ENCODE results near the gene RMDN3.

RMDN3 gene

DNA sequence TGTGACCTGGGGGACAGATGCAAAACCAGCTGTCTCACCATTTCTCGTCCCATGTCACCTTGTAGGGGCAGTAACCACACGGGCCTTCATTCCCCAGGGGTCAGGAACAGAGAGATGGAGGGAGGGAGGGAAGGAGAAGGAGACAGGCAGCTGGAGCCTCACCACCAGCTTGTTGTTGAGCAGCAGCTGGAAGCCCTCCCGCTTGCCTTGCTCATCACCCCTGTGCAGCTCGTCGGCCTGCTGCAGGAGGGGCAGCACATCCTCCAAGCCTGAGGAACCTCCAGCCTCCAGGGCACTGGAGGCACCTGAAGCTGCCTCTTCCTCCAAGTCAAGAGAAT lies 10.3 kb downstream of the RMDN3 start:
- TF ChIP-seq, protein P1, sequence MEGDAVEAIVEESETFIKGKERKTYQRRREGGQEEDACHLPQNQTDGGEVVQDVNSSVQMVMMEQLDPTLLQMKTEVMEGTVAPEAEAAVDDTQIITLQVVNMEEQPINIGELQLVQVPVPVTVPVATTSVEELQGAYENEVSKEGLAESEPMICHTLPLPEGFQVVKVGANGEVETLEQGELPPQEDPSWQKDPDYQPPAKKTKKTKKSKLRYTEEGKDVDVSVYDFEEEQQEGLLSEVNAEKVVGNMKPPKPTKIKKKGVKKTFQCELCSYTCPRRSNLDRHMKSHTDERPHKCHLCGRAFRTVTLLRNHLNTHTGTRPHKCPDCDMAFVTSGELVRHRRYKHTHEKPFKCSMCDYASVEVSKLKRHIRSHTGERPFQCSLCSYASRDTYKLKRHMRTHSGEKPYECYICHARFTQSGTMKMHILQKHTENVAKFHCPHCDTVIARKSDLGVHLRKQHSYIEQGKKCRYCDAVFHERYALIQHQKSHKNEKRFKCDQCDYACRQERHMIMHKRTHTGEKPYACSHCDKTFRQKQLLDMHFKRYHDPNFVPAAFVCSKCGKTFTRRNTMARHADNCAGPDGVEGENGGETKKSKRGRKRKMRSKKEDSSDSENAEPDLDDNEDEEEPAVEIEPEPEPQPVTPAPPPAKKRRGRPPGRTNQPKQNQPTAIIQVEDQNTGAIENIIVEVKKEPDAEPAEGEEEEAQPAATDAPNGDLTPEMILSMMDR (IDR thresholded peaks at IDR 0.05; ENCODE audit: extremely low read depth, insufficient read depth, missing control alignments) = no peak
- in situ Hi-C loops (cut with MboI; ENCODE audit: low pct_unique_long_range_greater_than_20kb, low sequenced_read_pairs, unreplicated experiment) = no loop called here
- DNase-seq (ENCODE audit: low spot score) = no peak

DNA sequence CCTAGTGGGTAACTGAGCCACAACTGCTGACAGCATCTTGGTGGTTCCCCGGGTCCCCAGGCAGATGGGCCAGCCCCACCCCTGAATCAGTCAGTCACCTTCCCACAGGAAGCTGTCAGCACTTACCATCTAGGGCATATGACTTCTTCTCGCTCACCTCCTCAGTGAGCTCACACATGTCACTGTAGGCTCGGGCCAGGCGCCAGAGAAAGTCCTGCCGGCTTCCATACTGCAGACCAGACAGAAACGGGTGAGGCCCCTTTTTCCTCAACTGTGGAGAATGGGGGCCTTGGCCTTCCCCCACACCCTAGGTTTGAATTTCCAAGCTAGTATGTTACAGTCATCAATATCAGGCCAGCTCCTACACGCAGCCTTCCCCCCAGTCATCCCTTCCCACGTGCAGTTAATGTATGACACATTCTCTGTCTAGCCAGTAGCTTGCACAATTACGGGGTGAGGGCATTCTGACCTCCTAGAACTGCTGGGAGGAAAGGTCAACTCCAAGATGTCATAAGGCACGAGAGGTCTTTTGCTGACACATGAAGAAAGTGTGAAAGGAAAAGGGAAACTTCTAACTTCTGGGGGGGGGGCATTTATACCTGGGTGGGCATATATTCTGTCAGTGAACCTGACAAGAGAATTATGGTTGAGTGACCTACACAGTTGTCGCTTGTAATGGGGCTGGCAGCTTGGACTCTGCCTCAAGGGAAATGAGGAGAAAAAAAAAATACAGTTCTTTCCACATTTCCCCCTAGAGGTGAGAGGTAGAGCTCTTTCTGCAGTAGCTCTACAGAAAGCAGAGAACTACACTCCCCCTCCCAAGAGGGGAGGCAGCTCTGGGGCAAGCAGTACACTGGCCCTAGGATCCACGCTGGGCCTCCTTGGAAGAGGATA lies 10.9 kb downstream of the RMDN3 start:
- no peak for DNase-seq (ENCODE audit: low spot score)
- TF ChIP-seq, protein P1 (IDR thresholded peaks at IDR 0.05; ENCODE audit: extremely low read depth, insufficient read depth, missing control alignments) = no peak
- in situ Hi-C loops (cut with MboI; ENCODE audit: low pct_unique_long_range_greater_than_20kb, low sequenced_read_pairs, unreplicated experiment) = no loop called here

DNA sequence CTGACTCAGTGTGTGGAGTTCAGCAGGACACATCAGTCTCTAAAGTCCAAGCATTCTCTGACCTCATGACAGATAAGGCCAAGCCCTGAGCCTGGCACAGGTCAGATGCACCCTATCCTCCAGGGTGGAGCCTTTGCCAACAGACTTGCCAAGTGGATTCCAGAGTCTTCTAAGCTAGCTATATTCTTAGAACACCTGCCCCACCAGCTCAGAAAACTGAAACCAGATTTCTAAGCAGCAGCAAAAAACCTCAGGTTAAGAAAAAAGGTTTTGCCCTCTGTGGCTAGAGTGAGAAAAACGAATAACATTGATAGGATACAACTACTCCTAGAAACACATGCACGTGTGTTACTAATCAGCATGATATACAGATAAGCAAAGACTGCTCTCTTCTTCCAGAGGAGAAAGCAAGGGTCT lies 11.6 kb downstream of the RMDN3 start:
- no peak for DNase-seq (ENCODE audit: low spot score)
- TF ChIP-seq, protein P1 (IDR thresholded peaks at IDR 0.05; ENCODE audit: extremely low read depth, insufficient read depth, missing control alignments) = no peak
- in situ Hi-C loops (cut with MboI; ENCODE audit: low pct_unique_long_range_greater_than_20kb, low sequenced_read_pairs, unreplicated experiment) = no loop called here

DNA sequence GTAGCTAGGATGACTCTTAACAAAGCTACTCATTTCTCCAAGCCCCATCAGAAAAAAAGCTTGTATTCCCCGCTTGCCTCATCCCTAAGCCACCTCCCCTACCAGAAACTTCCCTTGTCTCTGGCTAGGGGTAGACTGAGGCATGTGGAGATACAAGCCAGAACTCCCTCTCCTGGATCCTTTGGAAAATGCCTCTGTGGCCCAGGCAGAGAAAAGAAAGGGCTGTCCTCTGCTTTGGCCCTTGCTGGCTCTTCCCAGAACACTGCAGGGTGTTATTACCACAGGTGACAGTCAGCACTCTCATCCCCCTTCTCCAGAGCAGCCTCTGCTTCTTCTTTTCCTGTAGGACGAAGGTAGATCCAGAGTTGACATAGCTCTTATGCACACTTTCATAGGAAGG lies 15.2 kb downstream of the RMDN3 start:
- in situ Hi-C loops (cut with MboI; ENCODE audit: low pct_unique_long_range_greater_than_20kb, low sequenced_read_pairs, unreplicated experiment) = no loop called here
- no peak for DNase-seq (ENCODE audit: low spot score)
- TF ChIP-seq, protein P1 (IDR thresholded peaks at IDR 0.05; ENCODE audit: extremely low read depth, insufficient read depth, missing control alignments) = no peak

DNA sequence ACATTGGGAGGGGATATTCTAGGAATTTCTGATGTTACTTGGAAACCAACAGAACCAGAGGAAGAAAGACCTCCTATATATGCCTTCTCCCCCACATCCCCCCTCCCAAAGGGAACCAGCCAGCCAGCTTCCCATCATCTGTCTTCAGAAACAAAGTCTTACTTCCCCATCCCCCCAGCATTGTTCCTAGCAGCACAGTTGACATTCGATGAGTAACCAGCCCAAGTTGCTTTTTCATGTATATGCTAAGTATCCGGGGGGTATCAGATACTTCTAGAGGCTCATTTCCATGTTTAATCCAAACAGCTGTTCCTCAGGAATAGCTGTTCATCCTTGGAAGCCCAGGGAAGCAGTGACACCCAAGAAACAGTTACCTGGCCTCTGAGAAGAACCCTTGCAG lies 16.0 kb downstream of the RMDN3 start:
- in situ Hi-C loops (cut with MboI; ENCODE audit: low pct_unique_long_range_greater_than_20kb, low sequenced_read_pairs, unreplicated experiment) = no loop called here

DNA sequence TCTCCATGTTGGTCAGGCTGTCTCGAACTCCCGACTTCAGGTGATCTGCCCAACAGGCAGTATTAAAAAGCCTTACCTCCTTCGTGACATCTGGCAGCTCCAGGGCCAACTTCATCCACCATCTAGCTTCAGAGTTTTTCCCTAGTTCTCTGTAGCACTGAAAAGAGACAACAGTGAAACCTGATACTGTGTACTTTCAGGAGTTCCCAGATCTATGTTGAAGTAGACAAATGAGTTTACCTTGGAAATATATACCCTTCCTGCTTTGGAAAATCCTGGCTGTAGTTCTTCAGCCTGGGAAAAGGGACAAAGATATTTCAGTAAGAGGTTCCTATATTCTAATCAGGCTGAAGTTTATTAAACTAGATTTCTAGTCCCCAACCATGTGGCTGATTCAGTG lies 18.0 kb downstream of the RMDN3 start:
- TF ChIP-seq, protein P1 (IDR thresholded peaks at IDR 0.05; ENCODE audit: extremely low read depth, insufficient read depth, missing control alignments) = no peak
- DNase-seq (ENCODE audit: low spot score) = no peak
- in situ Hi-C loops (cut with MboI; ENCODE audit: low pct_unique_long_range_greater_than_20kb, low sequenced_read_pairs, unreplicated experiment) = no loop called here

More for the DNA sequence above, 16.0 kb downstream of the RMDN3 start:
- DNase-seq (ENCODE audit: low spot score) = no peak
- TF ChIP-seq, protein P1 (IDR thresholded peaks at IDR 0.05; ENCODE audit: extremely low read depth, insufficient read depth, missing control alignments) = no peak
